Lower leg skin (tissue), 3 donors: ENCODE results near the gene LRRC15.

Source experiments
- CTCF ChIP-seq, 3 donors: fragments of 450-650 bp; IDR thresholded peaks; one replicate each; pipeline ENCODE4 v1.5.1; 2016; ENCODE audit warnings: antibody characterized with exemption in 3 of 3, mild to moderate bottlenecking in 3 of 3, moderate library complexity in 2 of 3
- POLR2A ChIP-seq, 2 donors: fragments of 450-650 bp; IDR thresholded peaks; one replicate each; pipeline ENCODE4 v1.6.1; 2016 to 2017; ENCODE audit warnings: antibody characterized with exemption in 2 of 2, mild to moderate bottlenecking in 1 of 2, moderate library complexity in 1 of 2

GRCh38 chr3:194308601-194309449 lies 60.7 kb downstream of the LRRC15 start:
- TF ChIP-seq CTCF (IDR thresholded peaks at IDR 0.05) = no peak
- TF ChIP-seq POLR2A (IDR thresholded peaks at IDR 0.05) = no peak
